ENCODE results near the gene DNHD1. TPM values are rescaled to one million over a fixed set of nuclear protein-coding genes. Genes with fewer than 3 reads are reported as not detected.
A peak's percentile ranks its signal among the peaks of the same experiment; 100 is the strongest.

DNHD1 gene
- total and polyA plus RNA-seq, 2 of the 8 experiments (the other 6 are each of a cell fraction or from before 2014, with no cell fraction given): 5.0 to 6.8 TPM

DNA sequence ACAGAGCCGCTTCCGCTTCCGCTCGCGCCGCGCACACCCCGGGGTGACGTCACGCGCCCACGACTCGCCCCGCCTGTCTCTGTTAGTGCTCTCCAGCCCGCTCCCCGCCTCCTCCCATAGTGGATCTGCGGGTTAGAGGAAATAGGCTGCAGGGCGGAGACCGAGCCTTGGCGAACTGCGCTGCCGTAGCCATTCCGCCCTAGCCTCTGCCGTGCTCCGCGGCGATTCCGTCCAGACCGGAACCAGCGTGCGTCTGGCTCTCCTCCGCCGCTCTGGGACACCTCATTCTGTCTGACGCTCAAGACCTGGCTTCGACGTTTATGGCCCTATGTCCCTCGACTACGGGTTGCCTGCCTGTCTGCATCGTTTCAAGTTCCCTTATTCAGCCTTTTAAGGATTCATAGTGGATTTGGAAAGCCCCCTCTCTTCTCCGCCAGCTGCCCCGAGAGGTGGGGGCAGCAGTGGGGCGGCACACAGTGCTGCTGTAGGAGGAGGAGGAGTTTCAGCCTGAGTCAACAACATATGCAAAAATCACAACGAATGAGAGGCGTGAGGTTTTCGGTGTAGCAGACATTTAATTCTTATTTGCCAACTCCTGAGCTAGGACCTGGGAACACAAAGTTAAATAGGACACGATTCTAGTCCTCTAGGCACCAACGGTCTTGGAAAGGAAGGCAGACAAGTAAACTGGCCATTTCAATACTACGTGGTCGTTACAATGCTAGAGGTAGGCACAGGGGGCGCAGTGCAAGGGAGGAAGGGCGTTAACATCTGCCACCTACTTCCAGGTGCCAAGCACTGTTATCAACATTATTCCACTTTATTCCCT lies 115.3 kb downstream of the DNHD1 start, which contains the start of gene TAF10 (continued):
- TF ChIP-seq SIX5 (IDR thresholded peaks at IDR 0.05; ENCODE audit: low read depth, low read length) (no peak), KDM4A (IDR thresholded peaks at IDR 0.05; ENCODE audit: low read depth, low read length, severe bottlenecking) (peak; percentile 56), JUND (IDR thresholded peaks at IDR 0.05; ENCODE audit: low read length) (peak; percentile 89), YY1 (IDR thresholded peaks at IDR 0.05; ENCODE audit: low read depth, low read length) (peak; percentile 17; the same call in 1 of the 2 replicates), SIN3A (conservative IDR thresholded peaks at IDR 0.05 in 1 of 2, IDR thresholded peaks at IDR 0.05 in 1 of 2; ENCODE audit: low read depth in 1 of 2, low read length in 2 of 2) (peak; percentile 20 to 64; a peak in 2 of 4 replicates), PHF8 (conservative IDR thresholded peaks at IDR 0.05; ENCODE audit: low read depth, low read length) (peak; percentile 95), USF2 (IDR thresholded peaks at IDR 0.05; ENCODE audit: low read length) (no peak), POLR2A (IDR thresholded peaks at IDR 0.05; ENCODE audit: control extremely low read depth in 1 of 2, low read depth in 2 of 2, low read length in 2 of 2) (peak; percentile 75 to 92), SP2 (IDR thresholded peaks at IDR 0.05; ENCODE audit: low read length) (no peak), GABPA (IDR thresholded peaks at IDR 0.05; ENCODE audit: borderline replicate concordance, insufficient read depth, low read length) (0 out of 2 replicates have a peak, but pooled peaks have one; percentile 80), ATF2 (IDR thresholded peaks at IDR 0.05; ENCODE audit: low read length) (peak; percentile 70), RFX5 (IDR thresholded peaks at IDR 0.05; ENCODE audit: borderline replicate concordance, low read depth, low read length) (no peak), NANOG (IDR thresholded peaks at IDR 0.05; ENCODE audit: insufficient read depth, low read depth, low read length, poor library complexity, severe bottlenecking) (no peak), TCF12 (IDR thresholded peaks at IDR 0.05; ENCODE audit: low read depth, low read length) (no peak), EP300 (IDR thresholded peaks at IDR 0.05; ENCODE audit: borderline replicate concordance in 1 of 2, low read depth in 2 of 2, low read length in 2 of 2) (no peak), CHD2 (IDR thresholded peaks at IDR 0.05; ENCODE audit: low read length) (0 out of 2 replicates have a peak, but pooled peaks have one; percentile 5), CEBPB (IDR thresholded peaks at IDR 0.05; ENCODE audit: low read depth, low read length) (no peak), HDAC2 (IDR thresholded peaks at IDR 0.05; ENCODE audit: borderline replicate concordance in 1 of 2, low read depth in 2 of 2, low read length in 2 of 2) (no peak; a peak in 1 of 4 replicates), HDAC6 (IDR thresholded peaks at IDR 0.05; ENCODE audit: low read depth, low read length) (no peak), ASH2L (IDR thresholded peaks at IDR 0.05; ENCODE audit: low read length) (peak; percentile 92), CBX5 (IDR thresholded peaks at IDR 0.05; ENCODE audit: low read depth, low read length) (no peak)

All from H1 (cell line).